NCI-H446 treated with DMSO at 0.1 percent for 48 hours (cell line): Measurements from ENCODE around the gene ATRIP.
"Not testable (repeated sequence)": the region's sequence is repeated elsewhere in the genome, so short reads cannot be mapped to it uniquely, and the experiment has no call there.

Source experiments
- DNase-seq: peaks from one replicate; lab custom pipeline; 2025; lab: John Stamatoyannopoulos, UW

The ATRIP gene

GRCh38 chr3:48469046-48469915 is 22.7 kb downstream of the ATRIP start:
- DNase-seq, result no peak

DNA sequence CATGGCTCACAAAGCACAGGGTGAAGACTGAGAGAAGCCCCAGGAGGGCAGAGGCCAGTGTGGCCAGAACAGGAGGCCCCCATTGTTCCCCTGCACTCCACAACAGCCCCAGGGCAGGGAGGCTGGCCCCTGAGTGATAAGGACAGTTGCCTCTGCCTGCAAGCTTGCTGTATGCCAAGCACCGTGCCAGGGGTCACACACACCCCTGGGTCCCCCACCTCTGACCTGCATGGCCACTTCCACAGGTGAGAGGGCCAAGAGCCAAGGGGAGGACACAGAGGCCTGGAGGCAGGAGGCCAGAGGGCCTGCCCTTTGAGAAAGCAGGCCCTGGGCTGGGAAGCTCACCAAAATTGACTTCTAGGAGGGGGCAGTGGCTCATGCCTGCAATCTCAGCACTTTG is 23.7 kb downstream of the ATRIP start:
- no peak for DNase-seq

DNA sequence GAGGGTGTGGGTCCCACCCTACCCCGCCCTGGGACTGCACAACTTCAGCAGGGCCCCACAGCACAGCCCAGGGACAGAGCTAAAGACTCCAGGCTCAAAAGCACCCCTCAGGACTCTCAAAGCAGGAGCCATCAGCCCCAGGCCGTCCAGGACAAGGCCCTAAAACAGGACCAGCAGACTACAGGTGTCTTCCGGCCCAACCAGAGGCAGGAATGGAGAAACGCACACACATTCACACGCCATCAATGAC is 26.1 kb downstream of the ATRIP start:
- DNase-seq, result no peak

DNA sequence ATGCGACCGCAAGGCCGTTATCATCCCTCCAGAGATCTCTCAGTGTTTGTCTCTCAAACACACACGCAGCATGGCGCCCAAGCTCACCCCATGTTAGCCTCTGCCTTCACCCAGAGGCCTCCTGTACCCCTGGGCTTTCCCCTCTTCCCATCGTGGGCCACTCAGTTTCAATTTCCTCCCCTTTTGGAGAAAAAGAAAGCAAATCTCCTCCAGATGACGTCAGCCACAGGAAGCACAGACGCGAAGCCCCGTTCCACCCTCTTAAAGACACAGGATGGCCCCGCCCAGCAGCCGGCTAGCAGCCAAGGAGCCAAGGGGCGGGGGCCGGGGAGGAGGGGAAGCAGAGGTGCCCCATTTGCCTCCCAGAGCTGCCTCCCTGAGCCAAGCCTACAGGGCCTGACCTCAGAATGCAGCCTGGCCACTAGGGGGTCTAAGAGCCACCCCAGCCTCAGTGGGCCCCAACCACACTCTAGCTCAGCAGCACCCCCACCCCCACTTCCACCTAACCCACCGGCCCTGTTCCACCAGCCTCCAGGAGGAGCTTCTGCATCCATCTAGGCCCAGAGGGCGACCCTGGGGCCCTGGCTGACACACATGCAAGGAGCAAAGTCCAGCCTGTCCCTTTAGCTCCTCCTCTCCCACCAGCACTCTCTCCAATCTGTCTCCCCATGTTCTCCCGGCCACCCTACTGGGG is 26.5 kb downstream of the ATRIP start:
- peak; percentile 9 for DNase-seq

GRCh38 chr3:48473617-48473952 is 27.0 kb downstream of the ATRIP start:
- DNase-seq, result no peak

GRCh38 chr3:48474031-48474430 is 27.5 kb downstream of the ATRIP start:
- DNase-seq, result not testable (repeated sequence)

DNA sequence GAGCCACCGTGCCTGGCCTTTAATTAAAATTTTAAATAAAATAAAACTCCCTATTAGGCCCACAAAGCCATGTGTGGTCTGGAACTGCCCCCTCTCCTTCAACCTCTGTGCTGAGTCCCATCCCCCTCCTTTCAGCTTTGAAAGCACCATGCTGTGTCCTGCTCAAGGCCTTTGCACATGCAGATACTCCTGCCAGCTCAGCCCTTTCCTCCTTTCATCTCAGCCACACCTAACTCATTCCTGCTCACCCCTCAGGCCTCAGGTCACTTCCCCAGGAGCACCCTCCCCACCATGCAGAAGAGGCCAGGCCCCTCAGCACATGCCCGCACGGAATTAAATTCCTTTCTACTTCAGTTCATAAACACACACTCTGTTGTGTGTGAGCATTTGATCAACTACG is 28.1 kb downstream of the ATRIP start:
- DNase-seq, result no peak

DNA sequence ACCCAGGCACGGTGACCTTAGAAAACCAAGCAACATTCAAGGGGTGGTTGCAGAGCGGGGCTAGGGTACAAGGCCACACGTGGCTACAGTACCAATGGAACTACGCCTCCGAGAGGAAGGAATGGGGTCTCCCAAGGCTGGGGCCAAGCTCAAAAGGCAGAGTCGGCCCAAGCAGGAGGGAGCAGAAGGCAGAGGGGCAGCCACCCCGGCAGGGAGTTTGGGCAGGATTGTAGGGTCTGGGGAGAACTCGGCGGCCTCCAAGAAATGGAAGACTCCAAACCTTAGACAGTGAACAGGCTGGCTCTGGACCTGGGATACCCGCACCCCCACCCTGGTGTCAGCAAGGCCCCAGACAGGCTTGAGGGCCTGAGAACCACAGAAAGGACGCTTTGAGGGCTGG is 28.7 kb downstream of the ATRIP start:
- no peak for DNase-seq

DNA sequence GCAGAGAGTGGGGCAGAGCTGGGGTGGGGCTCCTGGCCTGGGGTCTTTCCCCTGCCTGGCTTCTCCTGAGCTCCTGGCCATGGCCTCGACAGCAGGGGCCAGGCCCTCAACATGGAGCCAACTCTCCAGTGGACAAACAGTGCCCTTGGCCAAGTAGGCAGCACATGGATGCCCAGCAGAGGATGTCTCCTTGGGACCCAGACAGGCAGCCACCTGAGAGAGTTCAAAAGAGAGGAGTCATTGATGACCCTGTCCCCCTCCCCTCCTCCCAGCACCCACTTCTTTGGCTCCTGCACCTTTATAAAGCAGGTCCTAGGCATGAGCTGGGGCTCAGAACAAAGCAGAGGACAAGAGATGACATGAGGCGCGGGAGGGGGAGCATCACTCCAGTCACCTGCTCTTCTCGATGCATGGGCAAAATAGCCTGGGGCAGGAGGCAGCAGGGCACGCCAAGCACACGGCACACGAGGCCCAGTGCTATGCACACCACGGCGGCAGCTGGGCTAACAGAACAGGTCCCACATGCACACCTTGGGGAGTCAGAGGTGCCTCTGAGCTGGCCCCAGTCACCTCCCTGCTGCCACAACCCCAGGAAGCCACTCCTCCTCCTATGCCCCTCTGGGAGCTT is 30.0 kb downstream of the ATRIP start:
- DNase-seq, result no peak

DNA sequence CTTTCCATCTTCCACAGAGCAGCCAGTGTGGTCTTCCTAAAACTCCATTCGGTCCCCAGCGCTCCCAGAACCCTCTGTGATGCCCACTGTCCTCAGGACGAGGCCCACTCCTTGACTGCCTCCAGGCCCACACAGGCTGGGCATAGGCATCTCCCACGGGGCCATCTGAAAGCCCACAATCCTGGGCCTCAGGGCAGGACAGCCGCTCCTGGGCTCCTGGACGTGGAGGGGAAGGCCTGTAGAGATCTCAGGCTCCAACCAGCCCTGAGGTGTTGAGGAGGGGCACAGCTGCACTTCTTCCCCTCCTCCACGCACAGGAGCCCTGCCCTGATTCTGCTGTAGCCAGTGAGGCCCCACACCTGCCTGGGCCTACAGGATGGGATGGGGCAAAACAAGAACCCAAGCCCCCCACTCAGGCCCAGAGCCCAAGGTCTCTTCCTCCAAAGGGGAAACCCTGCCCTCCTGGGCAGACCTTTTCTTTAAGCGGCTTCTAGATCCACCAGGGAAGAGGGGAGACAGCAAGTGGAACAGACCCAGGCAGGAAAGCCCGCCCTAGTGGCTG is 31.5 kb downstream of the ATRIP start:
- DNase-seq, result no peak

- no peak for DNase-seq
These were observed 32.4 kb downstream of the ATRIP start for GRCh38 chr3:48478626-48479555.

- not testable (repeated sequence) for DNase-seq
These were observed 34.4 kb downstream of the ATRIP start for GRCh38 chr3:48480891-48481290.

GRCh38 chr3:48482822-48483221 is 36.3 kb downstream of the ATRIP start:
- DNase-seq, result not testable (repeated sequence)

- no peak for DNase-seq
These were observed 40.4 kb downstream of the ATRIP start for GRCh38 chr3:48486952-48487351.

- no peak for DNase-seq
These were observed 46.1 kb downstream of the ATRIP start for GRCh38 chr3:48492461-48493202.

- DNase-seq, result no peak
These were observed 46.6 kb downstream of the ATRIP start for GRCh38 chr3:48493203-48493501.

GRCh38 chr3:48500656-48501055 is 54.1 kb downstream of the ATRIP start:
- DNase-seq, result no peak

- DNase-seq, result no peak
These were observed 54.7 kb downstream of the ATRIP start for GRCh38 chr3:48501196-48501595.

DNA sequence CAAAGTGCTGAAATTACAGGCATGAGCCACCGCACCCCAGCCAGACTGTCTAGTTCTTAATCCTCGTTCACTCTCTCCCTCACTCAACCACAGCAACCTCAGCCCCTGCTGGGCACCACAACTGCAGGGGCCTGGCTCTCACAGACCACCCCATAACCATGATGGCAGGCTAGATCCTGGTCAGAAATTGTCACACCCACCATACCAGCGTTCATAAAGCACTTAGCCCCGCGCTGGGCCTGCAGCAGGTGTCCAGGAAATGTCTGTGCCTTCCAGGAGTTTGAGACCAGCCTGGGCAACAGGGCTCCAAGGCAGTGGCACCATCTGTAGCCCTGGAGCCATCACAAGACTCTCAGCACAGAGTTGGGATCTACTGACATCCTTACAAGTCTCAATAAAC is 55.6 kb downstream of the ATRIP start:
- no peak for DNase-seq

DNA sequence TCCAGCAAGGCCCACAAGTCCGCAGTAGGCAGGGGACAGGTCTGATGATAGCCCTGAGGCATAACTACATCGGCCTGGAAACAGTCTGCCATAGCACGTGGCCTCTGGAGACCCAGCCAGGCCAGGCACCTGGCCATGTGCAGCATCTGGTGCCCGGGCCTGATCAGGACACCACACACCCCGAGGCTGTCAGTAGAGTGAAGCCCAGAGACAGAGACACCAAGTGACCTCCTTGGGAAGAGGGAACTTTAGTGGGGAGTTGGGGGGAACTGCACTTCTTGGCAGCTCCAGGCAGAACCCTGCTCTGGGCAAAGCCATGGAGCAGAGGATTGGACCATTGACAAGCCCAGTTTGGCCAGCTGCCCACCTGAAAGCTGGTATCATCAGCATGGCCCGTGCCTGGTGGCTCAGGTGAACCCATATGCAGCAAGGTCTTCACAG is 56.2 kb downstream of the ATRIP start:
- no peak for DNase-seq

DNA sequence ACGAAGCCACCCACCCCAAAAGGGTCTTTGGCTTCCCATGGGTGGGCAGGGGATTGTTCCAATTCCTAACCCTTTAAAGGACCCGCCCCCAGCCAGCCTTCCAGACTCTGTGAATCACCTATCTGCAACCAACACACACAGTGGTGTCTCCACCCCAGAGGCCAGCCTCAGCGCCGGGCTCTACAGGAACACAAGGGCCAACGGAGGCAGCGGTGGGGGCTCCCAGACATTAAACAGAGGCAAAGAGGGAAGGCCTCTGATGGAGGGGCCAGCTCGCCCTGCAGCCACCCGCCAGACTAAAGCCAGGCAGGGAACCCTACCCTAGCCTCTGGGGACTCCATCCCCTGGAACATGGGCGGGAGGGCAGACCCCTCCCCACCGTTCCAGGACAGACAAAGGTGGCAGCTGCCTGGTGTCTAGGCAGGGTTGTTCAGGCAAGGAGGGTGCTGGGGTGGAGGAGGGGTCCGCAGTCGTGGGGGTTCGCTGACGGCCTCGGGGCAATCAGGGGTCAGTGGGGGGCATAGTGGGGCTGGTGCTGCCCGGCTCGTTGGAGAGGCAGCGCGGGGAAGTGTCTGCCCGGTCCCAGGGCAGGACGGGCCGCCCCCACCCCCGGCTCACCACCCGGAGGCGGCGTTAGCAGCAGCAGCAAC is 57.0 kb downstream of the ATRIP start:
- DNase-seq, result no peak
